Inflammatory macrophage treated with lipopolysaccharide for 1 hour (primary cell): ENCODE measurements around the gene REG1B.
A peak's percentile ranks its signal among the peaks of the same experiment; 100 is the strongest.
"Not testable (repeated sequence)": the region's sequence is repeated elsewhere in the genome, so short reads cannot be mapped to it uniquely, and the experiment has no call there.

Source experiments
- DNase-seq, 2 donors: peaks; one replicate each; pipeline ENCODE4 v3.0.0-alpha.2; 2020 to 2022

The REG1B gene

DNA sequence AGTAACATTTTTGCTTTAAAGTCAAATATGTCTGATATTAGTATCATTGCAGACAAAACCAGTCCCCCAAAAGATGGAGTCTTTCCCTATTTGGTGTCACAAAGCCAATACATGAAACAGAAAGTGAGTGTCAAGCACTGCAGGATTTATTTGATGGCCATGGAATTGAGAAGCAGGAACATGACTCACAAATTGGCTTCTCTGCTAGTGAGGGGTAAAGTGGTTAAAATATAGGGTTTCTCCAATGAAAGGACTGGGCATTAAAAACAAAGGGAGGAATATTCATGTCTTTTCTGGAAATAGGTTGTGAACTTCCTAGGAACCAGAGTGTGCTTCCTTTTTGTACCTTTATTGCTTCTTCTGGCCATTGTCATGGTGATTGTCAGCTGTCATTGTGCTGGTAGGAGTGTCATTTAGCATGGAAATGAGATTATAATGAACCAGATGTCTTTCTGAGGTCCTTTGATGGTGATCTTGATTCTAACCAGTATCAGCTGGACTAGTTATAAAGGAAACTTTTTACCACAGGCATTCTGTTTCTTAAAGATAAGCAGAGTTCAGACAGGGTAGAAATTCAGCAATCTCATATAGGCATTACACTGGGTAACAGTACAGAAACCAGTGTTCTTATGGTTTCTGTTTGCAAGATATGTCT, 4.1 kb downstream of the REG1B start:
- DNase-seq: no peak

GRCh38 chr2:79082987-79083386, 4.8 kb downstream of the REG1B start:
- DNase-seq: no peak

- no peak for DNase-seq
These were observed 16.7 kb downstream of the REG1B start for GRCh38 chr2:79071078-79071477.

- no peak for DNase-seq
These were observed 22.6 kb downstream of the REG1B start for GRCh38 chr2:79065201-79065600.

- DNase-seq: not testable (repeated sequence)
These were observed 33.0 kb downstream of the REG1B start for GRCh38 chr2:79054769-79055168.

DNA sequence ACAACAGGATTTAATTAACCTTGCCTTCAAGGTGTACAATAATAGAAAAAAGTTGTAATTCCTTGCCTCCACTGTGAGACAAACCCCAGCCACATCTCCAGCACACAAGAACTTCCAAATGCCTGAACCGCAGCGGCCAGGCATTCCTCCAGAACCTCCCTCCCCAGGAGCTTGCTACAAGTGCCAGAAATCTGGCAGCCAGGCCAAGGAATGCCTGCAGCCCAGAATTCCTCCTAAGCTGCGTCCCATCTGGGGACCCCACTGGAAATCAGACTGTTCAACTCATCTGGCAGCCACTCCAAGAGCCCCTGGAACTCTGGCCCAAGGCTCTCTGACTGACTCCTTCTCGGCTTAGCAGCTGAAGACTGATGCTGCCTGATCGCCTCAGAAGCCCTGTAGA, 34.3 kb downstream of the REG1B start:
- not testable (repeated sequence) for DNase-seq

DNA sequence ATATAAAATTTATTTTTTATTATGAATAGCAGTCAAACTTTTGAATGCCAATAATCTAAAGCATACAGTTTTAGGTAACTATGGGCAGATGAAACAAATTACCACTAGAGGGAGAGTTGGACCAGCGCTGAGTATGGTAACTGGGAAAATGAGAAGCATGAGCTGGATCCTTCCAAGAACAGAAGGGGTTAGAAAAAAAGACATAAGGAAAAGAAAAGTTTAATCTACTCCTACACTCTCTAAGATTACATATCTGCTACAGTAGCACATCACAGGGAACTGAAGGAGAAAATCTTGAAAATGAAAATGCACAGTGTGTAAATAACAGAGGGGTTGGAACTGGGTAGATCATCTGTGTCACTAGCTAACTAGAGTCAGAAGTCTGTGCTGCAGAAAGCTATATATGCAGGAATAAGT, 46.8 kb downstream of the REG1B start:
- DNase-seq: peak in 1 of 2 donors; percentile 5

DNA sequence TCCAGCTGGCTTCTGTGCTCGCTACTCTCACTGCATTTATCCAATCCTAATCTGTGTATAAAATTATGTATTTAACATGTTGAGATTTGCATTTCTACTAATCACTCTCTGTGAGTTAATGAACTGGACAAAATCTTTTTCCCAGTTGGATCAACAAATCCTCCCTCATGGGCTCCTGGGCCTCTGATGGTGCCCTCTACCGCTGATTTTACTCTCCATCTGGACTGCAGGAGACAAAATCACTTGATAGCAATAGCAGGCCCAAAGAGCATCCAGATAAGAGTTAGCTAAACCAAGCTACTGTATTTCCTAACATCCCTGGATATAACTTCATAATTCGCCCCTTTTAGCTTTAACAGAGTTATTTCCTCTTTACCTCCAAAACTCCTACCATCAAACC, 47.8 kb downstream of the REG1B start:
- no peak for DNase-seq
